Measurements from ENCODE around the gene CCP110. TPM values are rescaled to one million over a fixed set of nuclear protein-coding genes. Genes with fewer than 3 reads are reported as not detected.

Gene CCP110
- total RNA-seq: 8.7 and 15.1 TPM in 2 replicates

DNA sequence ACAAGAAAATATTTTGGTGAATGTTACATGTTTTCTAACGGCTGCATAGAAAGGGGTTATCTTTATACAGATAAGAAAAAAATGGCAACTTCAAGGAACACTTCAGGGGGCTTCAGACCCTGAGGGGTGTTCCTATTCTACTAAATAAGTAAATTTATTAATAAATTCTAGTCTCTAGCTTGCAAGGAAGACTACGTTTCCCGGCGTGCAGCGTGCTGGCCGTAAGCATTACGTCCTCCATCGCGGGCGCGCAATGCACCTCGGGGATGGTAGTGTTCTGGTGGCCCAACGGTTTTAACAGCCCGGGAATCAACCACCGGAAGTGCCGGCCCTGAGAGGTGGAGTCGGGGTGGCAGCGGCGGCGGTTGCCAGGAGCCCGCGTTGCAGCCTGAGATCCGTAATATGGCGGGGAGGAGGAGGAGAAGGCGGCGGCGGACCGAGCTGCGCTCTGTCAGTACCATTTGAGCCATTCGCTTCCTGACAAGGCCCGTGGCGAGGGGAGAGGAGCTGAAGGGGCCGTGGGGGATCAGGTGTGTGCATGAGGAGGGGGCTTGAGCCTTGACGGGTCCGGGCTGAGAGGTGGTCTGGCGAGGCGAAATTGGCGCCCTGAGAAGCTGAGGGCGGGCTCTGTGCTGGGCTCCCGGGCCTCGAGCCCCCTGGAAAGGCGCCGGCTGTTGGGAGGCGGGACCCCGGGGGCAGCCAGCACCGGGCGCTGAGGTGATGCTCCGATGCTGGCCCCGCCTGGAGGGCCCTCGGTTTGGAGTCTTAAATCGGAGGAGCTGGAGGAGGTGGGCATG, at the start of gene CCP110:
Gene CCP110, plus strand, starts transcription at position 384 of the 797 bp plus-strand sequence. CDS start 3,940 bp downstream, outside the sequence.
- TF ChIP-seq, protein P1, sequence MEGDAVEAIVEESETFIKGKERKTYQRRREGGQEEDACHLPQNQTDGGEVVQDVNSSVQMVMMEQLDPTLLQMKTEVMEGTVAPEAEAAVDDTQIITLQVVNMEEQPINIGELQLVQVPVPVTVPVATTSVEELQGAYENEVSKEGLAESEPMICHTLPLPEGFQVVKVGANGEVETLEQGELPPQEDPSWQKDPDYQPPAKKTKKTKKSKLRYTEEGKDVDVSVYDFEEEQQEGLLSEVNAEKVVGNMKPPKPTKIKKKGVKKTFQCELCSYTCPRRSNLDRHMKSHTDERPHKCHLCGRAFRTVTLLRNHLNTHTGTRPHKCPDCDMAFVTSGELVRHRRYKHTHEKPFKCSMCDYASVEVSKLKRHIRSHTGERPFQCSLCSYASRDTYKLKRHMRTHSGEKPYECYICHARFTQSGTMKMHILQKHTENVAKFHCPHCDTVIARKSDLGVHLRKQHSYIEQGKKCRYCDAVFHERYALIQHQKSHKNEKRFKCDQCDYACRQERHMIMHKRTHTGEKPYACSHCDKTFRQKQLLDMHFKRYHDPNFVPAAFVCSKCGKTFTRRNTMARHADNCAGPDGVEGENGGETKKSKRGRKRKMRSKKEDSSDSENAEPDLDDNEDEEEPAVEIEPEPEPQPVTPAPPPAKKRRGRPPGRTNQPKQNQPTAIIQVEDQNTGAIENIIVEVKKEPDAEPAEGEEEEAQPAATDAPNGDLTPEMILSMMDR (IDR thresholded peaks at IDR 0.05; ENCODE audit: insufficient read depth, low read depth, low read length): no peak
- DNase-seq (ENCODE audit: low read depth): peak; percentile 97
- H3K4me3 ChIP-seq (ENCODE audit: low read depth, low read length): peak within 1 kb of the TSS; percentile 100

- TF ChIP-seq, protein P1 (IDR thresholded peaks at IDR 0.05; ENCODE audit: insufficient read depth, low read depth, low read length): no peak
- no peak overlapping the region for H3K4me3 ChIP-seq (ENCODE audit: low read depth, low read length)
- DNase-seq (ENCODE audit: low read depth): no peak
These were observed 49.1 kb upstream of the CCP110 start for GRCh38 chr16:19474617-19475016.

DNA sequence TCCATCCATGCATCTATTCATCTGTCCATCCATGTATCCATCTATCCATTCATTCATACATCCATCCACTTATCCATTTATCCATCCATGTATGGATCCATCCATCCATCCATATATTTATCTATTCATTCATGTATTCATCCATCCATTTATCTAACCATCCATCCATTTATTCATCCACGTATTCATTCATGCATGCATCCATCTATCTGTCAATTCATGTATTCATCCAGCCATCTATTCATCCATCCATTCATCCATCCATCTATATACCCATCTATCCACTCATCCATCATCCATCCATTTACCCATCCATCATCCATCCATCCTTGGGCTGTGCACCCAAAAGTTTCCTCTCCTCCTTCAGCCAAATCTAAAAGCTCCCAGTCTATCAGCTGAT, 45.2 kb upstream of the CCP110 start:
- DNase-seq (ENCODE audit: low read depth): no peak
- TF ChIP-seq, protein P1 (IDR thresholded peaks at IDR 0.05; ENCODE audit: insufficient read depth, low read depth, low read length): no peak
- no peak overlapping the region for H3K4me3 ChIP-seq (ENCODE audit: low read depth, low read length)

DNA sequence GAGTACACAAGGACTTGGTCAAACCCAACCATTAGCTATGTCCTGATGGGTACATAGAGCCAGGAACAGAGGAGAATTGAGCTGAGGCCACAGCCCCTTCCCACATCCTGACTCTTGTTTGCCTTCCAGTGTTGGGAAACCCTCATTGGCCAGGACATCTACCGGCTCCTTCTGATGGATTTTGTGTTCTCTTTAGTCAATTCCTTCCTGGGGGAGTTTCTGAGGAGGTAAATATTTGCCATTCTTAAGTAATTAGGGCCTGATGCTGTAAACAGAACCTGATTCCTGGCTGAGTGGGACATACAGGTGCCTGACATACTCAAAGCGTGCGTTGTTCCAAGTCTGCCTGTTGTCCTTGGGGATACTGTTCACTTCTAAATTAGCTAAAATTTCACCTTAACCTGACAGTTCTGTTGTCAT, 44.4 kb upstream of the CCP110 start:
- no peak overlapping the region for H3K4me3 ChIP-seq (ENCODE audit: low read depth, low read length)
- DNase-seq (ENCODE audit: low read depth): no peak
- TF ChIP-seq, protein P1 (IDR thresholded peaks at IDR 0.05; ENCODE audit: insufficient read depth, low read depth, low read length): no peak

GRCh38 chr16:19481296-19481695, 42.4 kb upstream of the CCP110 start:
- no peak overlapping the region for H3K4me3 ChIP-seq (ENCODE audit: low read depth, low read length)
- TF ChIP-seq, protein P1 (IDR thresholded peaks at IDR 0.05; ENCODE audit: insufficient read depth, low read depth, low read length): no peak
- DNase-seq (ENCODE audit: low read depth): no peak

- no peak for DNase-seq (ENCODE audit: low read depth)
- no peak overlapping the region for H3K4me3 ChIP-seq (ENCODE audit: low read depth, low read length)
- TF ChIP-seq, protein P1 (IDR thresholded peaks at IDR 0.05; ENCODE audit: insufficient read depth, low read depth, low read length): no peak
These were observed 42.0 kb upstream of the CCP110 start for GRCh38 chr16:19481769-19482168.
